Sigmoid colon (tissue), 7 donors: ENCODE results near the gene C2CD4C. TPM values are rescaled to one million over a fixed set of nuclear protein-coding genes. Genes with fewer than 3 reads are reported as not detected.

ENCODE experiments used
- DNase-seq: peaks from one replicate; pipeline ENCODE4 v3.0.0-alpha.2; 2019
- H3K27ac ChIP-seq, 4 donors: fragments of 200-600 bp; sonication (generic); one replicate each; pipeline ENCODE4 v1.5.1; 2016 to 2019; ENCODE audit warnings: mild to moderate bottlenecking in 1 of 4
- H3K27me3 ChIP-seq, 3 donors: fragments of 200-600 bp; sonication (generic); one replicate each; pipeline ENCODE4 v1.5.1; 2019; ENCODE audit warnings: mild to moderate bottlenecking in 1 of 3
- H3K36me3 ChIP-seq, 4 donors: fragments of 200-600 bp; sonication (generic); one replicate each; pipeline ENCODE4 v1.5.1; 2016 to 2019
- H3K4me1 ChIP-seq, 4 donors: fragments of 200-600 bp; sonication (generic); one replicate each; pipeline ENCODE4 v1.5.1; 2017 to 2019
- H3K4me3 ChIP-seq, 4 donors: fragments of 200-600 bp; sonication (generic); one replicate each; pipeline ENCODE4 v1.5.1; 2017 to 2019; ENCODE audit warnings: mild to moderate bottlenecking in 2 of 4, moderate library complexity in 1 of 4
- H3K9me3 ChIP-seq, 4 donors: fragments of 200-600 bp in 3 of 4; sonication (generic) in 3 of 4; one replicate each; pipeline versions ENCODE4 v1.5.1 to v1.6.1; 2013 to 2019
- CTCF ChIP-seq, 4 experiments: fragments of 450-650 bp in 3 of 4; fragments of 200-600 bp in 1 of 4; IDR thresholded peaks; one replicate each; pipeline ENCODE4 v1.5.1; 2016 to 2019; ENCODE audit warnings: antibody characterized with exemption in 4 of 4, mild to moderate bottlenecking in 3 of 4, moderate library complexity in 2 of 4
- EP300 ChIP-seq, 4 donors: sonication (generic); formaldehyde crosslinking; IDR thresholded peaks; one replicate each; pipeline ENCODE4 v1.6.1; 2017; ENCODE audit warnings: antibody characterized with exemption in 4 of 4
- POLR2A ChIP-seq, 2 donors: fragments of 450-650 bp; IDR thresholded peaks; one replicate each; pipeline ENCODE4 v1.6.1; 2016; ENCODE audit warnings: antibody characterized with exemption in 2 of 2, mild to moderate bottlenecking in 2 of 2, moderate library complexity in 2 of 2
- POLR2AphosphoS5 ChIP-seq, 4 donors: sonication (generic); formaldehyde crosslinking; IDR thresholded peaks; one replicate each; pipeline ENCODE4 v1.6.1; 2017; ENCODE audit warnings: antibody characterized with exemption in 4 of 4
- WGBS, 2 donors: extraction: QIAGEN DNeasy Blood & Tissue Kit; methylation state at CpG; one replicate each; pipeline ENCODE4 v1.1.7; 2013; 5-methylcytosine and 5-hydroxymethylcytosine counted together
- intact Hi-C: fragments of 100-400 bp; cut with DNase I; formaldehyde crosslinking; loops from one replicate; pipeline ENCODE4 v1.15.1; 2023
- polyA plus RNA-seq, 3 donors: library from polyadenylated mRNA; stranded (reverse); fragments of 200-250 nt; gene quantifications; one replicate each; pipeline ENCODE4 v1.2.3, GENCODE V29; 2013
- total RNA-seq, 4 donors: library from RNA; depleted of rRNA; stranded (reverse); fragments of >200 nt; gene quantifications; one replicate each; pipeline ENCODE4 v1.1.0, GENCODE V29; 2016
- donor health status: healthy with polysubstance abuse.
- donor health status: Bipolar disorder and iron deficiency.
- donor health status: healthy.

The C2CD4C gene
- total and polyA plus RNA-seq, 7 donors: under 0.01 to 1.2 (median 0.76) TPM; not detected in 1

GRCh38 chr19:372306-372890, 36.5 kb downstream of the C2CD4C start:
- DNase-seq: peak; percentile 86
- H3K27ac ChIP-seq: no peak overlapping the region
- TF ChIP-seq EP300 (IDR thresholded peaks at IDR 0.05) (no peak), POLR2A (IDR thresholded peaks at IDR 0.05) (no peak), POLR2AphosphoS5 (IDR thresholded peaks at IDR 0.05) (no peak), CTCF (IDR thresholded peaks at IDR 0.05) (no peak)
- WGBS, 2 donors: 55 to 59% methylated on average over 14 of the region's 14 CpGs
- H3K4me3 ChIP-seq: no peak overlapping the region
- peaks cover 0 to 44% (median 22%) of the 10 kb centered on the region in 3 donors for H3K27me3 ChIP-seq
- intact Hi-C loops: no loop called here
- H3K36me3 ChIP-seq: no peaks in the 10 kb centered on the region
- H3K9me3 ChIP-seq: no peaks in the 10 kb centered on the region
- H3K4me1 ChIP-seq: no peaks in the 10 kb centered on the region

GRCh38 chr19:371501-372168, 37.3 kb downstream of the C2CD4C start:
- Histone ChIP-seq H3K36me3 (no peaks in the 10 kb centered on the region), H3K4me1 (no peaks in the 10 kb centered on the region), H3K27ac (no peak overlapping the region), H3K4me3 (no peak overlapping the region), H3K27me3 (peaks cover 0 to 52% (median 22%) of the 10 kb centered on the region in 3 donors), H3K9me3 (no peaks in the 10 kb centered on the region)
- DNase-seq: peak; percentile 37
- WGBS, 2 donors: 35 to 66% methylated on average over 17 of the region's 17 CpGs
- TF ChIP-seq POLR2AphosphoS5 (IDR thresholded peaks at IDR 0.05) (no peak), POLR2A (IDR thresholded peaks at IDR 0.05) (no peak), CTCF (IDR thresholded peaks at IDR 0.05) (no peak), EP300 (IDR thresholded peaks at IDR 0.05) (no peak)
- intact Hi-C loops: no loop called here

- H3K4me3 ChIP-seq: no peak overlapping the region
- no peaks in the 10 kb centered on the region for H3K4me1 ChIP-seq
- TF ChIP-seq CTCF (IDR thresholded peaks at IDR 0.05): no peak
- no peak for TF ChIP-seq POLR2A (IDR thresholded peaks at IDR 0.05)
- TF ChIP-seq POLR2AphosphoS5 (IDR thresholded peaks at IDR 0.05): no peak
- TF ChIP-seq EP300 (IDR thresholded peaks at IDR 0.05): no peak
- H3K9me3 ChIP-seq: no peaks in the 10 kb centered on the region
- no peak overlapping the region for H3K27ac ChIP-seq
- H3K27me3 ChIP-seq: peaks cover 0 to 46% (median 22%) of the 10 kb centered on the region in 3 donors
- DNase-seq: peak; percentile 38
- intact Hi-C loops: no loop called here
- no peaks in the 10 kb centered on the region for H3K36me3 ChIP-seq
- 91 to 92% methylated on average over 43 of the region's 43 CpGs for WGBS, 2 donors
Measured at GRCh38 chr19:370641-371330, 38.2 kb downstream of the C2CD4C start.

- no peak overlapping the region for H3K4me3 ChIP-seq
- TF ChIP-seq EP300 (IDR thresholded peaks at IDR 0.05) (no peak), POLR2AphosphoS5 (IDR thresholded peaks at IDR 0.05) (no peak), POLR2A (IDR thresholded peaks at IDR 0.05) (no peak), CTCF (IDR thresholded peaks at IDR 0.05) (no peak)
- WGBS, 2 donors: 95 to 96% methylated on average over 14 of the region's 14 CpGs
- H3K27ac ChIP-seq: no peak overlapping the region
- peak; percentile 38 for DNase-seq
- H3K36me3 ChIP-seq: no peaks in the 10 kb centered on the region
- peaks cover 0 to 37% (median 17%) of the 10 kb centered on the region in 3 donors for H3K27me3 ChIP-seq
- no peaks in the 10 kb centered on the region for H3K4me1 ChIP-seq
- H3K9me3 ChIP-seq: no peaks in the 10 kb centered on the region
- intact Hi-C loops: no loop called here
Measured at GRCh38 chr19:369876-370275, 39.1 kb downstream of the C2CD4C start.
